ENCODE data around the gene GCKR. TPM values are rescaled to one million over a fixed set of nuclear protein-coding genes. Genes with fewer than 3 reads are reported as not detected.

GCKR gene
- total RNA-seq, 4 donors from 2014 or later = 1.4 to 2.1 (median 1.5) TPM; not detected in 1

- TF ChIP-seq CTCF (IDR thresholded peaks at IDR 0.05; ENCODE audit: low read depth) = no peak
Measured at GRCh38 chr2:27494944-27495554, 1.6 kb upstream of the GCKR start, which contains the start of gene FNDC4. Gene FNDC4 (minus strand): TSS chr2:27495200. CDS start chr2:27494679, 521 bp downstream.

GRCh38 chr2:27495840-27496356 is 741 bp upstream of the GCKR start:
- no peak for TF ChIP-seq CTCF (IDR thresholded peaks at IDR 0.05; ENCODE audit: low read depth)

- TF ChIP-seq CTCF (IDR thresholded peaks at IDR 0.05; ENCODE audit: low read depth) = no peak
Measured at GRCh38 chr2:27497288-27497627, 619 bp downstream of the GCKR start.

DNA sequence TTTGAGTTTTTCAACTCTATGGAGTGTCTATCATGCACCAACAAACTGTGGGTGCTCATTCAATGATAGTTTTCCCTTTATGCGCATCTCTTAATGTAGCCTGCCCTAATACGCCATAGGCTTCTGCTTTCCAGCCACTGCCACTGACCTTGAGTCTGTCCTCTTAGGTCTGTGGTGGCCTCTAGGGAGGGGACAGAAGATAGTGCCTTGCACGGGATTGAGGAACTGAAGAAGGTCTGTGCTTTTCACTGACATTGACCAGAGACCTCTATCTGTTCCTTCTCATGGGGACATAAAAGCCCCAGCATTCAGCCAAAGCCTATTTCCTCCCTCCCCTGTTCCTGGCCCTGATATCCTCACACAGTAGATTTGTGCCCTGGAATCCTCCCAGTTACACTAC is 2.3 kb downstream of the GCKR start:
- TF ChIP-seq CTCF (IDR thresholded peaks at IDR 0.05; ENCODE audit: low read depth) = no peak

GRCh38 chr2:27501042-27501441 is 4.4 kb downstream of the GCKR start:
- no peak for TF ChIP-seq CTCF (IDR thresholded peaks at IDR 0.05; ENCODE audit: low read depth)

DNA sequence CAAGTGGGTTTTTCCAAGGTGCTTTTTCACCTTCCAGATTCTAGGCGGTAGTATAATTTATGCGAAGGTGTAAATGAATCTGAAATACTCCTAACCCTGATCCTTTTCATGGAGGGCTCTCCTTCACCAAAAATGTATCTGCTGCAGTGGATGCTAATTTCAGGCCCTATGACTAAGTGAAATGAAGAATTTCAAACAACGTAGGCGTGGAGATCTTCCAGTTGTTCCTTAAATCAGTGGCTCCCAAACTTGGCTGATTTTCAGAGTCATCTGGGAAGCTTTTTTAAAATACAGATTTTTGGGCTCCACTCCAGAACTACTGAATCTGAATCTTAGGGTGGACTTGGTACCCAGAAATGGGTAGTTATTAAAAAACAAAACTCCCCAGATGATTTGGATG is 5.5 kb downstream of the GCKR start:
- TF ChIP-seq CTCF (IDR thresholded peaks at IDR 0.05; ENCODE audit: low read depth) = no peak

- no peak for TF ChIP-seq CTCF (IDR thresholded peaks at IDR 0.05; ENCODE audit: low read depth)
Measured at GRCh38 chr2:27506587-27506986, 9.9 kb downstream of the GCKR start.
